Sigmoid colon (tissue), 4 donors: ENCODE data around the gene LAMP1.
"Not testable (repeated sequence)": the region's sequence is repeated elsewhere in the genome, so short reads cannot be mapped to it uniquely, and the experiment has no call there.

Experiments used
- CTCF ChIP-seq, 4 experiments: fragments of 450-650 bp in 3 of 4; fragments of 200-600 bp in 1 of 4; IDR thresholded peaks; one replicate each; pipeline ENCODE4 v1.5.1; 2016 to 2019; ENCODE audit warnings: antibody characterized with exemption in 4 of 4, mild to moderate bottlenecking in 3 of 4, moderate library complexity in 2 of 4
- EP300 ChIP-seq, 4 donors: sonication (generic); formaldehyde crosslinking; IDR thresholded peaks; one replicate each; pipeline ENCODE4 v1.6.1; 2017; ENCODE audit warnings: antibody characterized with exemption in 4 of 4
- POLR2A ChIP-seq, 2 donors: fragments of 450-650 bp; IDR thresholded peaks; one replicate each; pipeline ENCODE4 v1.6.1; 2016; ENCODE audit warnings: antibody characterized with exemption in 2 of 2, mild to moderate bottlenecking in 2 of 2, moderate library complexity in 2 of 2
- POLR2AphosphoS5 ChIP-seq, 4 donors: sonication (generic); formaldehyde crosslinking; IDR thresholded peaks; one replicate each; pipeline ENCODE4 v1.6.1; 2017; ENCODE audit warnings: antibody characterized with exemption in 4 of 4

GRCh38 chr13:113314112-113314511 lies 17.1 kb downstream of the LAMP1 start:
- TF ChIP-seq CTCF, POLR2A, EP300, POLR2AphosphoS5 (IDR thresholded peaks at IDR 0.05): not testable (repeated sequence)
